ENCODE data around the gene LZIC.

The LZIC gene

GRCh38 chr1:9984253-9984652, 41.1 kb upstream of the LZIC start:
- TF ChIP-seq, protein P1, sequence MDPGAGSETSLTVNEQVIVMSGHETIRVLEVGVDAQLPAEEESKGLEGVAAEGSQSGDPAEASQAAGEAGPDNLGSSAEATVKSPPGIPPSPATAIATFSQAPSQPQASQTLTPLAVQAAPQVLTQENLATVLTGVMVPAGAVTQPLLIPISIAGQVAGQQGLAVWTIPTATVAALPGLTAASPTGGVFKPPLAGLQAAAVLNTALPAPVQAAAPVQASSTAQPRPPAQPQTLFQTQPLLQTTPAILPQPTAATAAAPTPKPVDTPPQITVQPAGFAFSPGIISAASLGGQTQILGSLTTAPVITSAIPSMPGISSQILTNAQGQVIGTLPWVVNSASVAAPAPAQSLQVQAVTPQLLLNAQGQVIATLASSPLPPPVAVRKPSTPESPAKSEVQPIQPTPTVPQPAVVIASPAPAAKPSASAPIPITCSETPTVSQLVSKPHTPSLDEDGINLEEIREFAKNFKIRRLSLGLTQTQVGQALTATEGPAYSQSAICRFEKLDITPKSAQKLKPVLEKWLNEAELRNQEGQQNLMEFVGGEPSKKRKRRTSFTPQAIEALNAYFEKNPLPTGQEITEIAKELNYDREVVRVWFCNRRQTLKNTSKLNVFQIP (CRISPR knock-in tag; IDR thresholded peaks at IDR 0.05; ENCODE audit: borderline replicate concordance, low read depth), result no peak
- TF ChIP-seq ZC3H10 (CRISPR knock-in tag; IDR thresholded peaks at IDR 0.05) (no peak), PATZ1 (CRISPR knock-in tag; IDR thresholded peaks at IDR 0.05; ENCODE audit: borderline replicate concordance) (no peak), PPARA (CRISPR knock-in tag; IDR thresholded peaks at IDR 0.05; ENCODE audit: borderline replicate concordance) (no peak), CSRNP3 (CRISPR knock-in tag; IDR thresholded peaks at IDR 0.05) (no peak), ZFP3 (CRISPR knock-in tag; IDR thresholded peaks at IDR 0.05) (no peak), ESRRG (CRISPR knock-in tag; IDR thresholded peaks at IDR 0.05) (no peak), GLIS3 (CRISPR knock-in tag; IDR thresholded peaks at IDR 0.05) (no peak), CSDC2 (CRISPR knock-in tag; IDR thresholded peaks at IDR 0.05) (no peak), TCF4 (CRISPR knock-in tag; IDR thresholded peaks at IDR 0.05; ENCODE audit: borderline replicate concordance) (no peak), ARNTL (CRISPR knock-in tag; IDR thresholded peaks at IDR 0.05; ENCODE audit: borderline replicate concordance, low read depth) (no peak), TOX (CRISPR knock-in tag; IDR thresholded peaks at IDR 0.05; ENCODE audit: borderline replicate concordance) (no peak), ZFP30 (CRISPR knock-in tag; IDR thresholded peaks at IDR 0.05) (no peak), ISL1 (CRISPR knock-in tag; IDR thresholded peaks at IDR 0.05) (no peak), ZNF565 (CRISPR knock-in tag; conservative IDR thresholded peaks at IDR 0.05; ENCODE audit: low read depth) (no peak), ZNF70 (CRISPR knock-in tag; IDR thresholded peaks at IDR 0.05) (no peak), ZNF8 (CRISPR knock-in tag; IDR thresholded peaks at IDR 0.05) (no peak), OSR1 (CRISPR knock-in tag; IDR thresholded peaks at IDR 0.05) (no peak)
- no peak for ATAC-seq

DNA sequence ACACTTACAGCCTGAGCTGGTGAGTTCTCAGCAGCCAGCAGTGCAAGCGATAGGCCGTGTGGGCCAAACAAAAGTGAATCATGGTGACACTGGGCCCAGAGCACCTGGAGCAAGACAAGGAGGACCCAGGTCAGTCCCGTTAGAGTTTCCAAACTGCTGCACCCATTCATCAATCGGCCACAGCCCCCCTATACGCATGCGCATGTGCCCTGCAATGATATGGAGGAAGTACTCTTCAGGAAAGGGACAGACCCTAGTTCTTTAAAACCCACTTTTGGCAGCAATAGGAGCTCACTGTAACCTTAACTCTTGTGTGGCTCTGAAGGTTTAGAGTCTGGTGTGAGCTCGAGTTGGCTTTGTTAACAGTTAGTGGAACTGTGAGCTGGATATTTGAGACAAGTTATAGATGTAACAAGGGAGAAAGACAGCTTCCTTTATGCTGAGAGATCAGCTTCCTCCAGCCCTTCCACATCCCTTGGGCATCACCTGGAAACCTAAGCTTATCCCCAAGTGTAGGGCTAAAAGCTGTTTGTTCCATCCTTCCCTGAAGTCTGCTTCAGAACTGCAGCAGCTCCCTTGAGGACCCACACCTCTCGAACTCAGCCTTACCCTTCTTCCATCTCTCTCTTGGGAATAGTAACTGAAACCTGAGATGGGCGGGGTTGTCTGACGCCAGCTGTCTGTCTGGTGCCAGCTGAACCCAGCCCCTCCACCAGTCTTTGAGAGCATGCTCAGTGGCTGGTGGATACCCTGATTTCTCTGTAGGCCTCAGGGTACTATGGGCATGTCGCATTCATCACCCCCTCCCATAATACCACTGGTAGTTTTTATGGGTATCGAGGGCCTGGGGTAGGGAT, 17.7 kb upstream of the LZIC start:
- TF ChIP-seq SNAI2 (CRISPR knock-in tag; IDR thresholded peaks at IDR 0.05) (no peak), GLIS3 (CRISPR knock-in tag; IDR thresholded peaks at IDR 0.05) (no peak), CSDC2 (CRISPR knock-in tag; IDR thresholded peaks at IDR 0.05) (no peak), ZFP3 (CRISPR knock-in tag; IDR thresholded peaks at IDR 0.05) (no peak), TCF4 (CRISPR knock-in tag; IDR thresholded peaks at IDR 0.05; ENCODE audit: borderline replicate concordance) (no peak), TOX (CRISPR knock-in tag; IDR thresholded peaks at IDR 0.05; ENCODE audit: borderline replicate concordance) (no peak), ARNTL (CRISPR knock-in tag; IDR thresholded peaks at IDR 0.05; ENCODE audit: borderline replicate concordance, low read depth) (no peak), ZFP30 (CRISPR knock-in tag; IDR thresholded peaks at IDR 0.05) (no peak), PATZ1 (CRISPR knock-in tag; IDR thresholded peaks at IDR 0.05; ENCODE audit: borderline replicate concordance) (no peak)
- TF ChIP-seq, protein P1 (CRISPR knock-in tag; IDR thresholded peaks at IDR 0.05; ENCODE audit: borderline replicate concordance, low read depth), result no peak
- ATAC-seq, result peak; percentile 38; the same call in 1 of the 3 replicates

GRCh38 chr1:9960011-9960410, 16.8 kb upstream of the LZIC start:
- TF ChIP-seq ZNF8 (CRISPR knock-in tag; IDR thresholded peaks at IDR 0.05), result no peak
- TF ChIP-seq, protein P1 (CRISPR knock-in tag; IDR thresholded peaks at IDR 0.05; ENCODE audit: borderline replicate concordance, low read depth), result no peak

More at GRCh38 chr1:9960011-9960410, 16.8 kb upstream of the LZIC start:
- ATAC-seq, result no peak
